CD14-positive monocyte (primary cell): ENCODE data around the gene RALGAPA1. TPM values are rescaled to one million over a fixed set of nuclear protein-coding genes. Genes with fewer than 3 reads are reported as not detected.

Experiments used
- DNase-seq, 3 donors: peaks; one replicate each; pipeline ENCODE4 v3.0.0-alpha.2; 2011 to 2022
- H2AFZ ChIP-seq: 2 replicates; pipeline ENCODE4 v1.6.0; 2012; ENCODE audit warnings: mild to moderate bottlenecking, low read depth, low read length, inconsistent platforms; ENCODE audit not compliant: insufficient read depth, poor library complexity, severe bottlenecking
- H3K27ac ChIP-seq, 2 donors: 1 replicate in 1 of 2; 2 replicates in 1 of 2; pipeline ENCODE4 v1.5.1; 2012 to 2013; ENCODE audit warnings: low read length in 2 of 2, control low read depth in 1 of 2, inconsistent platforms in 1 of 2, low read depth in 1 of 2, mild to moderate bottlenecking in 1 of 2
- H3K27me3 ChIP-seq, 2 donors: one replicate each; pipeline versions ENCODE4 v1.6.0 to v1.6.1; 2011 to 2013; ENCODE audit warnings: low read length in 2 of 2; ENCODE audit not compliant: control insufficient read depth in 2 of 2, insufficient read depth in 2 of 2
- H3K36me3 ChIP-seq, 2 donors: replicated peaks in 1 of 2; 1 replicate in 1 of 2; 2 replicates in 1 of 2; pipeline versions ENCODE4 v1.5.1 to v1.6.1; 2012 to 2013; ENCODE audit warnings: low read length in 2 of 2, control low read depth in 1 of 2, inconsistent platforms in 1 of 2, mild to moderate bottlenecking in 1 of 2; ENCODE audit not compliant: insufficient read depth in 2 of 2, control insufficient read depth in 1 of 2
- H3K4me1 ChIP-seq, 2 donors: 1 replicate in 1 of 2; 2 replicates in 1 of 2; pipeline versions ENCODE4 v1.5.1 to v1.6.1; 2012 to 2013; ENCODE audit warnings: low read length in 2 of 2, control low read depth in 1 of 2, inconsistent platforms in 1 of 2, mild to moderate bottlenecking in 1 of 2, moderate library complexity in 1 of 2; ENCODE audit not compliant: insufficient read depth in 2 of 2, control insufficient read depth in 1 of 2
- H3K4me2 ChIP-seq: replicated peaks from 2 replicates; pipeline ENCODE3; 2012; ENCODE audit warnings: low read length, moderate library complexity, mild to moderate bottlenecking; ENCODE audit not compliant: poor library complexity, severe bottlenecking; ENCODE audit errors: extremely low read depth
- H3K4me3 ChIP-seq, 3 experiments: fragments of 200-600 bp in 1 of 3; sonication (generic) in 1 of 3; replicated peaks in 1 of 3; 1 replicate in 2 of 3; 2 replicates in 1 of 3; pipeline ENCODE4 v1.5.1; 2011 to 2013; ENCODE audit warnings: low read length in 3 of 3, mild to moderate bottlenecking in 3 of 3, control low read depth in 2 of 3, low read depth in 2 of 3, inconsistent platforms in 1 of 3, moderate library complexity in 1 of 3
- H3K79me2 ChIP-seq: 2 replicates; pipeline ENCODE4 v1.6.0; 2012; ENCODE audit warnings: mild to moderate bottlenecking, control low read depth, inconsistent platforms, low read length, moderate library complexity; ENCODE audit not compliant: insufficient read depth
- H3K9ac ChIP-seq: 2 replicates; pipeline ENCODE4 v1.6.0; 2017; ENCODE audit warnings: low read length, mild to moderate bottlenecking; ENCODE audit not compliant: insufficient read depth, poor library complexity, severe bottlenecking
- H3K9me3 ChIP-seq, 2 donors: replicated peaks in 1 of 2; 1 replicate in 1 of 2; 2 replicates in 1 of 2; pipeline versions ENCODE4 v1.5.1 to v1.6.1; 2012 to 2013; ENCODE audit warnings: low read length in 2 of 2, control low read depth in 1 of 2; ENCODE audit not compliant: control insufficient read depth in 1 of 2, insufficient read depth in 1 of 2
- H4K20me1 ChIP-seq: 2 replicates; pipeline ENCODE4 v1.6.0; 2012; ENCODE audit warnings: mild to moderate bottlenecking, low read length, control low read depth, moderate library complexity; ENCODE audit not compliant: insufficient read depth
- H3K27ac Mint-ChIP-seq, 7 donors: one replicate each; pipeline ENCODE4 v1.8.0; 2020; ENCODE audit warnings: mild to moderate bottlenecking in 7 of 7, mixed read lengths in 7 of 7, moderate library complexity in 6 of 7, inconsistent platforms in 2 of 7
- H3K27me3 Mint-ChIP-seq, 3 donors: one replicate each; pipeline ENCODE4 v1.8.0; 2021 to 2022; ENCODE audit warnings: low read depth in 3 of 3, mild to moderate bottlenecking in 3 of 3, mixed read lengths in 3 of 3, moderate library complexity in 3 of 3, inconsistent platforms in 1 of 3
- H3K36me3 Mint-ChIP-seq, 2 donors: one replicate each; pipeline ENCODE4 v1.8.0; 2020; ENCODE audit warnings: mixed read lengths in 2 of 2, inconsistent platforms in 1 of 2, mild to moderate bottlenecking in 1 of 2
- H3K4me1 Mint-ChIP-seq: one replicate; pipeline ENCODE4 v1.8.0; 2020; ENCODE audit warnings: mild to moderate bottlenecking, mixed read lengths
- H3K4me3 Mint-ChIP-seq, 2 donors: one replicate each; pipeline ENCODE4 v1.8.0; 2020; ENCODE audit warnings: mild to moderate bottlenecking in 2 of 2, mixed read lengths in 2 of 2, moderate library complexity in 1 of 2
- H3K9me3 Mint-ChIP-seq, 7 donors: one replicate each; pipeline ENCODE4 v1.8.0; 2020 to 2022; ENCODE audit warnings: mixed read lengths in 7 of 7, mild to moderate bottlenecking in 6 of 7, moderate library complexity in 6 of 7, inconsistent platforms in 2 of 7
- CTCF ChIP-seq: fragments of 200-600 bp; IDR thresholded peaks from one replicate; pipeline ENCODE4 v1.8.0; 2022; ENCODE audit warnings: antibody characterized with exemption, mild to moderate bottlenecking
- WGBS: methylation state at CpG from one replicate; pipeline ENCODE4 v1.1.5; 2013; ENCODE audit warnings: missing lambda C conversion rate; ENCODE audit not compliant: insufficient coverage; 5-methylcytosine and 5-hydroxymethylcytosine counted together
- intact Hi-C, 2 donors: fragments of 100-400 bp; cut with micrococcal nuclease; formaldehyde crosslinking; loops; one replicate each; pipeline versions ENCODE4 v1.15.0 to v1.15.1; 2023
- polyA plus RNA-seq, 3 donors: library from polyadenylated mRNA; depleted of rRNA in 1 of 3; unstranded in 2 of 3; stranded (reverse) in 1 of 3; fragments of 300-500 nt in 2 of 3; fragments of >200 nt in 1 of 3; fragmentation: Illumina TruSeq in 2 of 3; gene quantifications; 1 replicate in 2 of 3; 2 replicates in 1 of 3; pipeline ENCODE4 v1.2.3, GENCODE V29; 2012 to 2021

The RALGAPA1 gene
- polyA plus RNA-seq, 3 donors: 3.2 to 7.4 (median 4.1) TPM

GRCh38 chr14:35696575-35696974 is 112.5 kb downstream of the RALGAPA1 start:
- Mint-ChIP-seq H3K36me3 (peaks cover 5% of the 10 kb centered on the region in 2 donors), H3K9me3 (no peaks in the 10 kb centered on the region), H3K4me1 (no peaks in the 10 kb centered on the region), H3K27ac (no peak overlapping the region), H3K4me3 (no peak overlapping the region), H3K27me3 (no peaks in the 10 kb centered on the region)
- no peak overlapping the region for H2AFZ ChIP-seq
- H3K9me3 ChIP-seq: no peaks in the 10 kb centered on the region
- H3K27ac ChIP-seq: no peak overlapping the region
- no peak for DNase-seq
- intact Hi-C loops: no loop called here
- H3K4me1 ChIP-seq: no peaks in the 10 kb centered on the region
- H3K4me2 ChIP-seq: no peak overlapping the region
- no peak overlapping the region for H3K9ac ChIP-seq
- H3K36me3 ChIP-seq: no peaks in the 10 kb centered on the region
- no peaks in the 10 kb centered on the region for H3K79me2 ChIP-seq
- H3K27me3 ChIP-seq: no peaks in the 10 kb centered on the region
- no CpG with 5 or more reads among the region's 3 CpGs for WGBS
- no peaks in the 10 kb centered on the region for H4K20me1 ChIP-seq
- H3K4me3 ChIP-seq: no peak overlapping the region
- TF ChIP-seq CTCF: no peak

GRCh38 chr14:35696119-35696518 is 113.0 kb downstream of the RALGAPA1 start:
- H3K27ac Mint-ChIP-seq: no peak overlapping the region
- 100% methylated on average over 2 of the region's 3 CpGs for WGBS
- Histone ChIP-seq H3K36me3 (no peaks in the 10 kb centered on the region), H3K27ac (no peak overlapping the region), H3K4me2 (no peak overlapping the region), H3K79me2 (no peaks in the 10 kb centered on the region), H3K4me1 (no peaks in the 10 kb centered on the region), H3K27me3 (no peaks in the 10 kb centered on the region), H2AFZ (no peak overlapping the region), H3K9ac (no peak overlapping the region), H3K9me3 (no peaks in the 10 kb centered on the region), H3K4me3 (no peak overlapping the region), H4K20me1 (no peaks in the 10 kb centered on the region)
- H3K36me3 Mint-ChIP-seq: peaks cover 2 to 3% of the 10 kb centered on the region in 2 donors
- TF ChIP-seq CTCF: no peak
- H3K4me3 Mint-ChIP-seq: no peak overlapping the region
- H3K9me3 Mint-ChIP-seq: no peaks in the 10 kb centered on the region
- intact Hi-C loops: no loop called here
- H3K4me1 Mint-ChIP-seq: no peaks in the 10 kb centered on the region
- H3K27me3 Mint-ChIP-seq: no peaks in the 10 kb centered on the region
- DNase-seq: no peak
